ENCODE results near the gene CLCN6. TPM values are rescaled to one million over a fixed set of nuclear protein-coding genes. Genes with fewer than 3 reads are reported as not detected.

Gene CLCN6
- total RNA-seq, 1 donor from 2014 or later, result 33.7 TPM

DNA sequence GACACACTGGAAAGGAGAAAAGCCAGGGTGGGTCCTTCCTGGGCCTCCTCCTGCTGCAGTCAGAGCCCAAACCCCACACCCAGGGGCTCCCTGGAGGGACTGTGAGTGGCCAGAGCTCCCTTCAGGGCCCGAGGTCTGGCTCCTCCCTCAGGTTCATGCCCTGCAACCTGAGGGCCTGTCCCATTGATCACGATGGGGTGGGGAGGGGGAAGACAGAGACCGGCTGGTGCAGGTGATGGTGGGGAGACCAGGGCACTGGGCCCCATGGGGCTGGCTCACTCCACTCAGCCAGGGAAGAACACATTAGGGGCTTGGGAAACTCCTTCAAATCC lies 82.9 kb downstream of the CLCN6 start:
- no peak overlapping the region for H3K27ac ChIP-seq
- no peaks in the 10 kb centered on the region for H3K9me3 ChIP-seq
- TF ChIP-seq, protein P1, sequence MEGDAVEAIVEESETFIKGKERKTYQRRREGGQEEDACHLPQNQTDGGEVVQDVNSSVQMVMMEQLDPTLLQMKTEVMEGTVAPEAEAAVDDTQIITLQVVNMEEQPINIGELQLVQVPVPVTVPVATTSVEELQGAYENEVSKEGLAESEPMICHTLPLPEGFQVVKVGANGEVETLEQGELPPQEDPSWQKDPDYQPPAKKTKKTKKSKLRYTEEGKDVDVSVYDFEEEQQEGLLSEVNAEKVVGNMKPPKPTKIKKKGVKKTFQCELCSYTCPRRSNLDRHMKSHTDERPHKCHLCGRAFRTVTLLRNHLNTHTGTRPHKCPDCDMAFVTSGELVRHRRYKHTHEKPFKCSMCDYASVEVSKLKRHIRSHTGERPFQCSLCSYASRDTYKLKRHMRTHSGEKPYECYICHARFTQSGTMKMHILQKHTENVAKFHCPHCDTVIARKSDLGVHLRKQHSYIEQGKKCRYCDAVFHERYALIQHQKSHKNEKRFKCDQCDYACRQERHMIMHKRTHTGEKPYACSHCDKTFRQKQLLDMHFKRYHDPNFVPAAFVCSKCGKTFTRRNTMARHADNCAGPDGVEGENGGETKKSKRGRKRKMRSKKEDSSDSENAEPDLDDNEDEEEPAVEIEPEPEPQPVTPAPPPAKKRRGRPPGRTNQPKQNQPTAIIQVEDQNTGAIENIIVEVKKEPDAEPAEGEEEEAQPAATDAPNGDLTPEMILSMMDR (IDR thresholded peaks at IDR 0.05), result no peak
- intact Hi-C loops (cut with DNase I), result no loop called here
- H3K4me1 ChIP-seq, result no peaks in the 10 kb centered on the region
- H3K4me3 ChIP-seq, result no peak overlapping the region
- H3K36me3 ChIP-seq, result no peaks in the 10 kb centered on the region
- DNase-seq (no peak), ATAC-seq (no peak)
- peaks cover 7% of the 10 kb centered on the region for H3K27me3 ChIP-seq

DNA sequence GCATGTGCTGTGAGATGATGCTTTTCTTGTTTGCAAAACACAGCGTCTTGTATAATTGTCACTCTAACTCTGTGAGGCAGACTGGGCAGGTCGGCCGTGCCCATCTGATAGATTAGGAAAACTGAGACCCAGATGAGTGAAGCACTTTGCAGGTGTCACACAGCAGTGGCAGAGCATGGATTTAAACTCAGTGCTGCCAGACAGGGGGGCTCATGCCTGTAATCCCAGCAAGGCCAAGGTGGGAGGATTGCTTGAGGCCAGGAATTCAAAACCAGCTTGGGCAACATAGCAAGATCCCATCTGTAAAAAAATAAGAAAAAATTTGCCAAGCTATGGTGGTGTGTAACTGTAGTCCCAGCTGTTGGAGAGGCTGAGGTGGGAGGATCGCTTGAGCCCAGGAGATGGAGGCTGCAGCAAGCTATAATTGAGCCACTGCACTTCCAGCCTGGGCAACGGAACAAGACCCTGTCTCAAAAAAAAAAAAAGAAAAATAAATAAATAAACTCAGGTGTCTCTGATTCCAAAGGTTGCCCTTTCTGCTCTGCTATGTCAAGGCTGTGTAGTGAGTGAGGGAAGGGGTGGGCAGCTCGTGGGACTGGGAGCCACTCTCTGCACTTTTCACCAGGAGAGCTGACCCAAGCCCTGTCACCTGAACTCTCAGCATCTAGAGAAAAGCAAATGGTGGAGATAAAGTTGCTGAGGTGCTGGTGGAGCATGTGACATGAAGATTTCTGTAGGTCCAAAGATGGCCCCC lies 85.6 kb downstream of the CLCN6 start:
- H3K4me1 ChIP-seq, result no peaks in the 10 kb centered on the region
- H3K36me3 ChIP-seq, result no peaks in the 10 kb centered on the region
- DNase-seq (no peak), ATAC-seq (no peak)
- no peaks in the 10 kb centered on the region for H3K9me3 ChIP-seq
- TF ChIP-seq, protein P1 (IDR thresholded peaks at IDR 0.05), result no peak
- no peak overlapping the region for H3K27ac ChIP-seq
- H3K27me3 ChIP-seq, result peaks cover 21% of the 10 kb centered on the region
- no peak overlapping the region for H3K4me3 ChIP-seq
- intact Hi-C loops (cut with DNase I), result loop anchor here (5.0 kb wide), 1 partner anchor 54 kb away; no protein-coding TSS in a partner anchor

Other genes starting within 250 kb of the CLCN6 start
- gene FBXO2, start 151.8 kb upstream of the CLCN6 start, total RNA-seq, result 11.2 TPM
- 19.8 TPM for gene FBXO44, start 151.3 kb upstream of the CLCN6 start, total RNA-seq
- 16.7 TPM for gene FBXO6, start 142.0 kb upstream of the CLCN6 start, total RNA-seq
- 23.5 TPM for gene MAD2L2, start 125.0 kb upstream of the CLCN6 start, total RNA-seq
- 0.09 TPM for gene DRAXIN, start 114.5 kb upstream of the CLCN6 start, total RNA-seq
- gene AGTRAP, start 70.1 kb upstream of the CLCN6 start, total RNA-seq, result 57.0 TPM
- 4.7 TPM for gene C1orf167, start 44.0 kb upstream of the CLCN6 start, total RNA-seq
- 45.4 TPM for gene MTHFR, start 227 bp upstream of the CLCN6 start, total RNA-seq
- 8.4 TPM for gene NPPA, start 41.6 kb downstream of the CLCN6 start, total RNA-seq
- gene NPPB, start 52.8 kb downstream of the CLCN6 start, total RNA-seq, result 0.81 TPM
- gene KIAA2013, start 120.2 kb downstream of the CLCN6 start, total RNA-seq, result 43.7 TPM
- 76.8 TPM for gene PLOD1, start 128.5 kb downstream of the CLCN6 start, total RNA-seq
- gene MFN2, start 174.3 kb downstream of the CLCN6 start, total RNA-seq, result 89.9 TPM
- gene MIIP, start 213.3 kb downstream of the CLCN6 start, total RNA-seq, result 37.9 TPM